GM19468 (cell line): ENCODE measurements around the gene MTHFD1L.
"Not testable (repeated sequence)": the region's sequence is repeated elsewhere in the genome, so short reads cannot be mapped to it uniquely, and the experiment has no call there.

Source experiments
- ATAC-seq: cut with Tn5 transposase; IDR thresholded peaks from one replicate; pipeline ENCODE4 v1.9.1; 2021; ENCODE audit warnings: mild to moderate bottlenecking, moderate library complexity, moderate number of reproducible peaks; ENCODE audit not compliant: unreplicated experiment; ENCODE audit errors: extremely low read depth

Gene MTHFD1L

DNA sequence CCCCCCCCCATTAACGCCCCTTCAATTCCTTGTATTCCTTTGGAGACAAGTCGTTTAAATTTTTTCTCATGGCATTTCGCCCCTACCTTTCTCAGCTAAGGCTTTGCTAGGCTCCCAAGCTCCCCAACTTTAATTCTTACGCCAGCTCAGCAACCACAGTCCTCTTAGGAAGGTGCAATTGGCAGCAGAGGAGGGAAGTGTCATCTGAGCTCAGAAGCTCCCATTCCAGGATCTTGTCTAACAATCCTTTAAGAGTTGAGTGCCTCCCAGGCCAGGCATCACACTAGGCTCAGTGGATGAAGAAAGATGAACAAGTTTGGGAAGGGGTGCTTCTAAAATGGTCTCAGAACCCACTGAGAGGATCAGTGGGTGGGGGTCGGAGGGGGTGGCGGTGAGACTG lies 243.0 kb downstream of the MTHFD1L start:
- ATAC-seq, result no peak

DNA sequence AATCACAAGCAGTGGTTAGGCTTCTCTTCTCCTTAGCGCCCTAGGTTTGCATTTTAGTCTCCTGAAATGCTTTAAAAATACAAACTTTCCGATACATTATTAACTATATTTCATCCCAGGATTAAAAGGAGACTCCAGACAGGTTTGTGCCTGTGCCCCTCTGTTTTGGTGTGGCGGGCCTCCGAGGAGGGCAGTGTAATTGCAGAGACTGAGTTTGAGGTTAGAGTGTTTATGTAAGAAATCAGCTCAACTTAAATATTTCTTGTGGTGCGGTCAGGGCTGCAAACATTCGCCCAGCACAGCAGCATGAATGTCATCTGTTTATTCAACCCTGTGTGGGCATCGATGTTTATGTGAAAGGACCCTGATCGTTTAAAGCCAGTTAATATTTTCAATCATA lies 243.9 kb downstream of the MTHFD1L start:
- no peak for ATAC-seq

DNA sequence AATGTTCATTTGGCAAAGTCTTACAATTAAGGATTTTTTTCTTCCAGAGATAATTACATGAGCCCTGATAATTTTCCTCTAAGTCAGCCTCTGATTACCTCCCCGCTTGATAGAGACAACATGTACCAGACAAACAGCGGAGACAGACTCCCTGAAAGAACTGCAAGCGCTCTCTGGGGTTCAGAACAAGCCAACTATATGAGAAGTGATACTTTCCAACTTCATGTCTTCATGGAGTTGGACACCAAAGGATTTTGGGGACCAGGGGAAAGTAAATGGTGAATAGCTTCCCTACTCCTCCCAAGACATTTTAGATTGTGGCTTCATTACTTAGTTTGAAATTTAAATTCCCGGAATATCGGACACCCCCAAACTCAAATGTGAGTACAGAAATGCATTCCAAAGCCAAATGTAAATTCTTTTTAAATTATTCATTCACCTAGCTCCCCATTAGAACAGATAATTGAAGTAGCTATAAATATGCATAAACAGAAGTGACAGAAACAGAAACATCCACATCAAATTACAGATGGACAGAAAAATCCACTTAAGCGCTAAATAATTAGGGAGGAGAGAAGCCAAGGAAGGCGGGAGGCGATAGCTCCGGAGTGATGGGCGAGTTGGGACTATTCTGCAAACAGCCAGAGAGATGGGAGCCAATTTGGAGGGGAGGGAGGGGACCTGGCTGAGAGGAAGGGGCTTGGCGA lies 244.5 kb downstream of the MTHFD1L start:
- ATAC-seq, result no peak

DNA sequence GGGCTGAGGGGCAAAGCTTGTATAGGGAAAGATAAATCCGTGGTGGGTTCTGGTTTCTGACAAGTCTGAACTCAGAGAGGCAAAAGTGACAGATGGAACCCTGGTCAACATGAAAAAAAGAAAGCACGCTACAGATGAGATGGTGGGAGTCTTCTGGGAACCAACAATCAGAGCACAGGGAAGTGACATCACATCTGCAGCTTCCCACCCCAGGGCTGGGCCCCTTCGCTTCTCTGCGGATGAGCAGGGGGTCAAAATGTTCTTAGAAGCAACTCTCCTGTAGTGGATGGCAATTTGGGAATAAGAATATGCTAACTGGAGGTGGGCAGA lies 245.0 kb downstream of the MTHFD1L start:
- ATAC-seq, result no peak

DNA sequence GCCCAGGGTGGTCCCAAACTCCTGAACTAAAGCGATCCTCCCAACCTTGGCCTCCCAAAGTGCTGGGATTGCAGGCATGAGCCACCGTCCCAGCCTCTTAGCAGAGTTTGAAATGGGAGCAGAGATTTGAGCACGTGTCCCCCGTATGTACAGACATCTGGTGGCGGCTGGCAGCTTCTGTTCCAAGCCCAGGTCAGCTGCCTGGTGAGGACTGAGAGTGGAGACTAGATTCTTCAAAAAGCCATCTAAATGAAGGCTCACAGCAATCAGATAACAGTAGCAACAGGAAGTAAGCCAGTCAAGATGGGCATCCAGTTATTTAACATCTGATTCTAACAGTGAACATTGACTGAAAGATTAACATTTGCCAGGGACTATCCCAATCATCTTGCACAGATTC lies 246.2 kb downstream of the MTHFD1L start:
- ATAC-seq, result no peak

DNA sequence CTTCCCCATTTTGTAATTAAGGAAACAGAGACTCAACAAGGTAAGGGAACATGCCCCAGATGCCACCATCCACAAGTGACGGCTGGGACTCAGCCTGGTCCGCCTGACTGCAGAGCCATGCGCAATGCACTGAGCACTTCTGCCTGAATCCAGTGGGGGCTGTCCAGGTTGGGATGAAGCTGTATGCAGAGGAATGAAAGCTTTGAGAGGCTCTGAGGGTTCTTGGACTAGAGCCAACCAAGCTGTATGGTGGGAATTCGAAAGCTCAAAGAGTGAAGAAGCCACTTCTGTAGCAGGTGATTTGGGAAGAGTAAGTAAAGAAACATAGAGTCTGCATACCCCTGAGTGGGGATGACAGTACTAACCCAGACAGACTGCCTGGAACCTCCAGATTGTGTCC lies 246.6 kb downstream of the MTHFD1L start:
- ATAC-seq, result no peak

DNA sequence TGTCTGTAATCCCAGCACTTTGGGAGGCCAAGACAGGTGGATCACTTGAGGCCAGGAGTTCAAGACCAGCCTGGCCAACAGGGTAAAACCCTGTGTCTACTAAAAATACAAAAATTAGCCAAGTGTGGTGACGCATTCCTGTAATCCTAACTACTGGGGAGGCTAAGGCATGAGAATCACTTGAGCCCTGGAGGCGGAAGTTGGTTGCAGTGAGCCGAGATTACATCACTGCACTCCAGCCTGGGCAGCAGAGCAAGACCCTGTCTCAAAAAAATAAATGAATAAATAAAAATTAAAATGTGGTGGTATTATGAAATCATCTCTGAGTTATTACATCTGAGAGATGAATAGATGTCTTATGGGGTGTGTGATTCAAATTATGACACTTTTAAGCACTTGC lies 247.4 kb downstream of the MTHFD1L start:
- ATAC-seq, result not testable (repeated sequence)

DNA sequence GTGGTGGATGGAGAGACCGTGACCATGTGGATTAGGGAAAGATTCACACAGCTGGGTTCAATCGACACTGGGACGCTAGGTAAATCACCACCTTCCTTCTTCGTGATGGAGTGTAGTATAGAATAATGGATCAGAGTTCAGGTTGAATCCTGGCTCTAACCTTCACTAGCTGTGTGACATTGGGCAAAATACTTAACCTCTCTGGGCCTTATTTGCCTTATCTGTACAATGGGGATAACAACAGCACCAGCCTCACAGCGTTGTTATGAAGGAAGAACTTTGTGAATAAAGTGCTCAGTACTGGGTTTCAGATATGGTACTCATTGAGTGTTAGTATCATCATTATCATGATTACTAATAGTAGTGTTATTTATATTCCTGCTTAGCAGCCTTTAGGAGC lies 248.1 kb downstream of the MTHFD1L start:
- ATAC-seq, result no peak

DNA sequence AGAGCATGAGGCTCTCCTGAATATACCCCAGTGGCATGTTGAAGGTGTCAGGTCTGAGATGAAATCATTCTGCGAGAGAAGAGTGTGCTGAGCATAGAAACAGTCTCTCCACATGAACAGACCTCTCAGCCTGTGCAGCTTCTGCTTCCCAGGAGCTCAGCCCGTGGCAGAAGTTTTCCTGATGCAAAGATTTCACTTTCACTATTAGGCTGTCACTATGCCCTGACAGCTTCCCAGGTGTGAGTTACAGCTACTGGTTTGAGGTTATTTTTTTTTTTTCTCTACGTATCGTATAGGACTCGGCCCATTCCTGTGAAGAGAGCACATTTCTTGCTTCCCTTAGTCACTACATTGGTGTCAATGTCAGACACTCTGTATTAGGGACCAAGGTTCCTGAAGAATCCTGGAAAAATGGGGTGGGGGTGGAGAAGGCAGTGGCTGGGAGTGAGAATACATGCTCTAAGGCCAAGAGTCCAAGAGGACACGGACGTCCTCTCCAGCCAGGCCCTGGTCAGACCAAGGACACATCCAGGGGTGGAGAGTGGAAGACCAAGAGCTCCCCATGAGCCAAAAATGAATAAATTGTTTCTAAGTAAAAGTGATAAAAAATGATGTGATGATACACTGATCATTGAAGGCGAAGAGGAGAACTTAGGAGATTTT lies 253.1 kb downstream of the MTHFD1L start:
- ATAC-seq, result no peak

DNA sequence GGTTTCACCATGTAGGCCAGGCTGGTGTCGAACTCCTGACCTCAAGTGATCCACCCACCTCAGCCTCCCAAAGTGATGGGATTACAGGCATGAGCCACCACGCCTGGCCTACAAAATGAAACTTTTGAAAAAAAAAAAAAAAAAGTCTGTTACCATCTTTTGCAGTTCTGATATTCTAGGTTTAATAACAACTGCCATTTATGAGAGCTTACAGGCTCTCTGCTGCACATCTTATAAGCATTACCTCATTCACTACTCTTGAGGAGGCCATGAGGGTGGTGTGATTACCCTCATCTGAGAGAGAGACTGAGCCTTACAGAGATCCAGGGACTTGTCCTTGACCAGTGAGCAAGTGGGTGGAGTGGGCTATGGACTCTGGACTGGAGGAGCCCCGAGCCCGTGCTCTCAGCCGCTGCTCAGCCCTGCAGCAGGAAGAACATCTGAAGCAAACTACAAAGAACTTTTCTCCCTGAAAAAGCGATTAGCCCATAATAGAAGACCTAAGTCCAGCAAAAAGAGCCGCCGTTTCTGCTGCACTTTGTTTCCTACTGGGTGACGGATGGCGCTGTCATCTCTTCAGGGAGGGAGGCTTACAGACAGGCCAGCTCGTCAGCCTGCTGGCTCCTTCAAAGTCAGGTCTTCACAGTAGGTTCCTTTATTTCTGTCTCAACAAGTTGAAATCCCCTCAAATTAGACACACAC lies 254.5 kb downstream of the MTHFD1L start:
- no peak for ATAC-seq

DNA sequence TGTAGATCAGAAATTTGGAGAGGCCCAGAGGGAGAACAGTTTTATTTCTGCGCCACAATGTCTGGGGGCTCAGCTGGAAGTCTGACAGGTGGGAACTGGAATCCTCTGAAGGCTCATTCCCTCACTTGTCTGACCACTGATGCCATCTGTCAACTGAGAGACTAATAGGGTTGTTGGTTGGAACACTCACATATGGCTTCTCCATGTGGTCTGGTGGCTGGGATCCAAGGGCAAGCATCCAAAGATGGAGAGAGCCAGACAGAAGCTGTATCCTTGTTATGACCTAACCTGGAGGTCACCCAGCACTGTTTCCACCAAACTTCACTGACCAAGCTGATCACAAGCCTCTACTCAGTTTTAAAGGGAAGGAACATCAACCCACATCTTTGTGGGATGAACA lies 256.4 kb downstream of the MTHFD1L start:
- no peak for ATAC-seq

DNA sequence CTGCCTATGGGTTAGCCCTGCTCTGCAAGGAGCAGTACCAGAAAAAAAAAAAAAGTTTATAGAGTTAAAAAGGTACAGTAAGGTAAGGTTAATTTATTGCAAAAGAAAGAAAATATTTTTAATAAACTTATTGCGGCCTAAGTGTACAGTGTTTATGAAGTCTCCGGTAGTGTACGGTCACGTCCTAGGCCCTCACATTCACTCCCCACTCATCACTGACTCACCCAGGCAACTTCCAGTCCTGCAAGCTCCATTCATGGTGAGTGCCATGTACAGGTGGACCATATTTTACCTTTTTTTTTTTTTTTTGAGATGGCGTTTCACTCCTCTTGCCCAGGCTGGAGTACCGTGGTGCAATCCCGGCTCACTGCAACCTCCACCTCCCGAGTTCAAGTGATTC lies 258.1 kb downstream of the MTHFD1L start:
- not testable (repeated sequence) for ATAC-seq

DNA sequence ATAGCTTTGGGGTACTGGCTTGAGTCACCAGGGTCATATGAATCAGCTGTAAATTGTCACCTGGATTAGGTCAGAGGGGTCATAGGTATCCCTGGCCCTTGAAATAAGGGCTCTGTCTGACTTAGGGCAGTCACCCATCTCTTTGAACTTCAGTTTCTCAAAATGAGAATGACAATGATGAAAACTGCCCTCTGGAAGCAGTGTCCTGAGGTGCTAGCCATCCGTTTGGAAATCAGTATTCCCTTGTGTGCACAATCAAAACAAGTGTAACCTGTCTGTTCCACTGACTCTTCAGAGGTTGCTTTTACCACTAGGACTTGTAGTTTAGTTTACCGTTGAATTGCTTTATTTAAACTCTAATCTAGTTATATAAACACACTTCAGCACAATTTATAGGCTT lies 259.7 kb downstream of the MTHFD1L start:
- not testable (repeated sequence) for ATAC-seq

DNA sequence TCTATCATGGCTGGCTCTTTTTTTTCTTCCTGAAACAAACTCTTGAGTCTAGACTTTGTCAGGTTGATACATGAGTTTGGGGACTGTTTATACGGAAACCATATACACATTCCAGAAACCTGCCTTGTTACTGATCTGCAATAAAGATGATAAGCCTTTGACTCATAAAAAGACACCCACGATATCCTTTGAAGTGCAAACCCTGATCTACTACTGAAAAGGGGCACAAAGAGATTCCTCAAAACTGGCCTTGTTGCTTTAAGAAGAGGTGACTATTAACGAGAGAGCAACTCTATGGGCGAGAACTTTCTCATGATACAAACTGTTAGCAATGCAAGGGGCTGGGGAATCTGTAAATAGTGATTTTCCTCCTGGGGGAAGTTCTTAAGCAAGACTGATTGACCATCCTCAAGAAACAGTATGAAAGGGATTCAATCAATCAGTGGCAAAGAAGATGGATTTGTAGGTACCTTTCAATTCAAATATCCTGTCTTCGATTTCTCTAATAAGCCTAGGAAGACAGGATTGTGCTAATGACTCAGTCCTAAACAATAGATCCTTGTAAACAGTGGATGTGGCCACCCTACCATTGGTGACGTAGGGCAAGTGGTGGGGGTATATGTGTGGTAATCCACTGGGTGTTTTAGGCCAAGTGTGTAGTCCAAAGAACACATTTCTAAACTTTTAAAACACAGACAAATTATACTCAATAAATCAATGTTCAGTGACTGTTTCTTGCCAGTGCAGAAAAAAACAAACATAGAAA lies 260.3 kb downstream of the MTHFD1L start:
- ATAC-seq, result not testable (repeated sequence)

DNA sequence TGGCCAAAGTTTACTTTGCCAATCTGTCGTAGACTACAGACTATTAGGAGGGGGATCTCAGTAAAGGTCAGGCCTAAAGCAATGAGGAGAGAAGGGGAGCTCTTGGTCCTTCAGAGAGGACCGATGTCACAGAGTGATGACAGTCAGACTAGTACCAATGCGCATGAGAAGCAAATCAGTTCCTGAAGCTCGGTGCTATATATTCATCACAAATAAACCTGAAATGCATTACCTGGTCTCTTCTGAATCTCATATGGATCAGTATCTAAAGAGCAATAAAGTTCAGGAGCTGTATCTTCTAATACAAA lies 260.9 kb downstream of the MTHFD1L start:
- not testable (repeated sequence) for ATAC-seq

DNA sequence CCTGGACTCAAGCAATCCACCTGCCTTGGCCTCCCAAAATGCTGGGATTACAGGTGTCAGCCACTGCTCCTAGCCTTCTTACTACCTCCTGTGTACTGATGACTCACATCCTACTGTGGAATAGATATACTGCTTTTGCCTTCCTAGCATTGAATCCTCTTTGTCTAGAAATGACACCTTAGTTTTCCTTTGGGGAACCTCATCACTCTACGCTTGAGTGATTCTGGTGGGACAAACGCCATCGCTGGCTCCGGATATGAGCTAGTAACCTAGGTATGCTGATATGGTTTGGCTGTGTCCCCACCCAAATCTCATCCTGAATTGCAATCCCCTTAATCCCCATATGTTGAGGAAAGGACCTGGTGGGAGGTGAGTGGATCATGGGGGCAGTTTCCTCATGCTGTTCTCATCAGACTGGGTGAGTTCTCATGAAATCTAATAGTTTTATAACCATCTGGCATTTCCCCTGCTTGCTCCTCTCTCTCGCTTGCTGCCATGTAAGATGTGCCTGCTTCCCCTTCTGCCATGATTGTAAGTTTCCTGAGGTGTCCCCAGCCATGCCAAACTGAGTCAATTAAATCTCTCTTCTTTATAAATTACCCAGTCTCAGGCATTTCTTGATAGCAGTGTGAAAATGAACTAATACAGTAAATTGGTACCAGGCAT lies 261.8 kb downstream of the MTHFD1L start:
- ATAC-seq, result not testable (repeated sequence)

DNA sequence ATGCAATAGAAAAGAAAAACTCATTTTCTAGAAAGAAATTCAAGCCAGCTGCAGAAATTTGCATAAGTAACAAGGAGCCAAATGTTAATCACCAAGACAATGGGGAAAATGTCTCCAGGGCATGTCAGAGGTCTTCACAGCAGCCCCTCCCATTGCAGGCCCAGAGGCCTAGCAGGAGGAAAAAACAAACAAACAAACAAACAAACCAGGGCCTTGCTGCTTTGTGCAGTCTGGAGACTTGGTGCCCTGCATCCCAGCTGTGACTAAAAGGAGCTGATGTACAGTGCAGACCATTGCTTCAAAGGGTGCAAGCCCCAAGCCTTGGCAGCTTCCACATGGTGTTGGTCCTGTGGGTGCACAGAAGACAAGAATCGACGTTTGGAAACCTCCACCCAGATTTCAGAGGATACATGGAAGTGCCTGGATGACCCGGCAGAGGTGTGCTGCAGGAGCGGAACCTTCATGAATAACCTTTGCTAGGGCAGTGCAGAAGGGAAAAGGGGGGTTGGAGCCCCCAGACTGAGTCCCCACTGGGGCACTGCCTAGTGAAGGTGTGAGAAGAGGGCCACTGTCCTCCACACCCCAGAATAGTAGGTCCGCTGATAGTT lies 263.4 kb downstream of the MTHFD1L start:
- no peak for ATAC-seq

DNA sequence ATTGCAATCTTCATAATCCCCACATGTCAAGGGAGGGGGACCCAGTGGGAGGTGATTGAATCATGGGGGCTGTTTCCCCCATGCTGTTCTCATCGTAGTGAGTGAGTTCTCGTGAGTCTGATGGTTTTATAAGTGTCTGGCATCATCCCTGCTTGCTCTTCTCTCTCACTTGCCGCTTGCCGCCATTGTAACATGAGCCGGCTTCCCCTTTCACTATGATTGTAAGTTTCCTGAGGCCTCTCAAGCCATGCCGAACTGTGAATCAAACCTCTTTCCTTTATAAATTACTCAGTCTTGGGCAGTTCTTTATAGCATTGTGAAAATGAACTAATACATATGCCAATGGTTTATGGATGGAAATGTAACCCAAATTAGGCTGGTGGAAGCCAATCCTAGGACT lies 264.8 kb downstream of the MTHFD1L start:
- no peak for ATAC-seq

DNA sequence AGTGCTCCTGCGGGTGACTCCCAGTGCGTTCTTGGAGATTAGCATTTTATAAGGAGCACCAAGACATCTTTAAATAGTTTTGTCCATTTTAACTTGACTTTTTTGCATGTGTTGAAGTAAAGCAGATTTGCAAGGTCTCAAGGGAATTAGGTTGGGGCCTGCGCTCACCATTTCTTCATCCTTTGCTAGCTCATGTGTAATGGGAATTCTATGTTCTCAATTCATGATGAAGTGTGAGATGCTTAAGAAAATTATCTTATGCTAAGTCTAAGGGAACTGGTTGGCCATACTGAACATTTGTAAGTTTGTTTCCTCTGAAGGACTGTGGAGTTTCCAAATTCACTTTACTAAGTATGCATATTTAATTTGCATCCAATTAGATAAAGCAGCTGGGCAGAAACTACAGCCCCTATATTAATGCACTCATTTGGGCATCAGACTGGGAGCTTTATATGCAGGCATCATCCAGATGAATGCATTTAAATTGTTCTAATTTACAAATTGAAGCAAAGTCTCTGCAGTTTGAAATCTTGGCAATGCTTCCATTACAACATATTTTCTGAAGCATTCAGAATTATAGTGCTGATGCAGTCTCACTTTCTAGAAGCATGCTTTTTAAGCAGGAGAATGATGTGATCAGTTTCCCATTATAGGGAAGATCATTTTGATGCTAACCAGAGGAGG lies 266.0 kb downstream of the MTHFD1L start:
- no peak for ATAC-seq
